Testis (tissue), 2 donors: ENCODE measurements around the gene NRP2.

ENCODE experiments used
- POLR2A ChIP-seq: fragments of 450-650 bp; IDR thresholded peaks from one replicate; pipeline ENCODE4 v1.6.1; 2017; ENCODE audit warnings: antibody characterized with exemption, mild to moderate bottlenecking, moderate library complexity
- TF ChIP-seq, protein P1 (sequence below), 3 experiments: fragments of 450-650 bp in 2 of 3; fragments of 200-600 bp in 1 of 3; sonication (generic) in 1 of 3; IDR thresholded peaks; one replicate each; pipeline ENCODE4 v1.5.1; 2016 to 2019; ENCODE audit warnings: antibody characterized with exemption in 3 of 3, mild to moderate bottlenecking in 2 of 3, moderate library complexity in 1 of 3

DNA sequence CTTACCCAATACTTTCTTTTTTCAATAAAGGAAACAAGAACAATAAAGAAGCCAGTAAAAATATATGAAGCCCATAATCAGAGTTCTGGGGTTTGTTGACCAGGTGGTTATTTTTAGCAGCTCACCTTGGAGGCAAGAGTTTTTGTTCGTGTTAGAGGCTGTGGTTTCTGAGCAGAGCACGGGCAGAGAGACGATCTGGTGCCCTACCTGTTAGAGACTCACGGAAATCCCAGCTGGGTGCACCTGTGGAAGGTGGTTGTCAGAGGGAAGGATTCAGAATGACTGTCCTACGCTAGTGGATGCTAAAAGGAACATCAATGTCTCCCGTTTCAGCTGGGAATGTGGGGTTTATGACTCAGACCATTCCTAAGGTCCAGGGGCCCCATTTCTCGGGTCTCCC, 87.6 kb downstream of the NRP2 start:
- TF ChIP-seq, protein P1, sequence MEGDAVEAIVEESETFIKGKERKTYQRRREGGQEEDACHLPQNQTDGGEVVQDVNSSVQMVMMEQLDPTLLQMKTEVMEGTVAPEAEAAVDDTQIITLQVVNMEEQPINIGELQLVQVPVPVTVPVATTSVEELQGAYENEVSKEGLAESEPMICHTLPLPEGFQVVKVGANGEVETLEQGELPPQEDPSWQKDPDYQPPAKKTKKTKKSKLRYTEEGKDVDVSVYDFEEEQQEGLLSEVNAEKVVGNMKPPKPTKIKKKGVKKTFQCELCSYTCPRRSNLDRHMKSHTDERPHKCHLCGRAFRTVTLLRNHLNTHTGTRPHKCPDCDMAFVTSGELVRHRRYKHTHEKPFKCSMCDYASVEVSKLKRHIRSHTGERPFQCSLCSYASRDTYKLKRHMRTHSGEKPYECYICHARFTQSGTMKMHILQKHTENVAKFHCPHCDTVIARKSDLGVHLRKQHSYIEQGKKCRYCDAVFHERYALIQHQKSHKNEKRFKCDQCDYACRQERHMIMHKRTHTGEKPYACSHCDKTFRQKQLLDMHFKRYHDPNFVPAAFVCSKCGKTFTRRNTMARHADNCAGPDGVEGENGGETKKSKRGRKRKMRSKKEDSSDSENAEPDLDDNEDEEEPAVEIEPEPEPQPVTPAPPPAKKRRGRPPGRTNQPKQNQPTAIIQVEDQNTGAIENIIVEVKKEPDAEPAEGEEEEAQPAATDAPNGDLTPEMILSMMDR (IDR thresholded peaks at IDR 0.05), result no peak
- TF ChIP-seq POLR2A, result no peak
